ENCODE results near the gene BCL2L11. TPM values are rescaled to one million over a fixed set of nuclear protein-coding genes. Genes with fewer than 3 reads are reported as not detected.

BCL2L11 gene
- total RNA-seq, 4 donors from 2014 or later: 8.8 to 41.8 (median 36.1) TPM

DNA sequence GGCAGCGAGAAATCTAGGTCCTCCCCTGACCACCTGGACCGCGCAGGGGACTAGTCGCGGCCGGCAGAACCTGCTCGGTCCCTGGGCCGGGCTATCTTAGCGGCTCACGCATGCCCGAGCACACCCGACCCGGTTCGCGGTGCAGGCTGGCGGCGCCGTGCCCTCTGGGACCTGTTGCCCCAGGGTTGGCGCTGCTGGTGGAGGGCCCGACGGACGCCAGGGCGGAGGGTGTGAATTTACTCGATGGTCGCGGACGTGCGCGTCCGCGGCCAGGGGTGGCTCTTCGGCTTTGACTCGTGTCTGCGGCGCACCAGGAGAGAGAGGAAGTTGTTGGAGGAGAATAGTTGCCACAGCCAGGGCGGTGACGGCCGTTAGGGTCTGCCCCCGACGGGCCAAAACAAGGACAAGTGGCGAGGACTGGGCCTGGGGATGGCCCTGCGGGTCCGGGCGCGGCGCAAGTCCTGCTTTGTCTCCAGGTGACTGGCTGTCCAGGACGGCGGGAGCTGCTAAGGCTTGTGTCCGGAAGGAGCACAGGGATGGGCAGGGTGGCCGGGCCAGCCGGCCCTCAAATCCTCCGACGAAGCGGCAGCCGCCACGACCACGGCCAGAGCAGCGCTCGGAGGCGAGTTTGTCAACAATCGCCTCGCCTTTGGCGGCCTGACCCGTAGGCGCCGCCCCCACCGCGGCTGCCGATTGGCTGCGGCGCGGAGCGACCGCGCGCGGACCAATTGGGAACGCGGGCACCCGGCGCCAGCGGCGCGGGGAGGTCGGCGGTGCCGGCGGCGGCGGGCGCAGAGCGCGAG, 1.3 kb downstream of the BCL2L11 start:
- in situ Hi-C loops (cut with MboI; ENCODE audit: low pct_ligation_motif_present in 1 of 4, low pct_unique_long_range_greater_than_20kb in 1 of 4, low sequenced_read_pairs in 3 of 4): loop anchor here in 3 of 4 donors (25.0 kb wide), 3 partner anchors 310 to 590 kb away; no protein-coding TSS in a partner anchor
- WGBS, 2 donors (ENCODE audit: low coverage in 1 of 2): 1% methylated on average over 50 of the region's 93 CpGs; no CpG with 5 or more reads in 1 of the 2 donors
- Histone ChIP-seq H3K27me3 (peaks cover 31% of the 10 kb centered on the region), H3K27ac (peak overlapping the region; percentile 85 to 90 (median 88)), H3K36me3 (peaks cover 0 to 25% (median 2%) of the 10 kb centered on the region in 4 donors), H3K4me3 (peak overlapping the region; percentile 60 to 73 (median 70)), H3K9me3 (no peaks in the 10 kb centered on the region), H3K4me1 (peaks cover 11 to 56% (median 43%) of the 10 kb centered on the region in 4 donors)
- TF ChIP-seq, protein P1, sequence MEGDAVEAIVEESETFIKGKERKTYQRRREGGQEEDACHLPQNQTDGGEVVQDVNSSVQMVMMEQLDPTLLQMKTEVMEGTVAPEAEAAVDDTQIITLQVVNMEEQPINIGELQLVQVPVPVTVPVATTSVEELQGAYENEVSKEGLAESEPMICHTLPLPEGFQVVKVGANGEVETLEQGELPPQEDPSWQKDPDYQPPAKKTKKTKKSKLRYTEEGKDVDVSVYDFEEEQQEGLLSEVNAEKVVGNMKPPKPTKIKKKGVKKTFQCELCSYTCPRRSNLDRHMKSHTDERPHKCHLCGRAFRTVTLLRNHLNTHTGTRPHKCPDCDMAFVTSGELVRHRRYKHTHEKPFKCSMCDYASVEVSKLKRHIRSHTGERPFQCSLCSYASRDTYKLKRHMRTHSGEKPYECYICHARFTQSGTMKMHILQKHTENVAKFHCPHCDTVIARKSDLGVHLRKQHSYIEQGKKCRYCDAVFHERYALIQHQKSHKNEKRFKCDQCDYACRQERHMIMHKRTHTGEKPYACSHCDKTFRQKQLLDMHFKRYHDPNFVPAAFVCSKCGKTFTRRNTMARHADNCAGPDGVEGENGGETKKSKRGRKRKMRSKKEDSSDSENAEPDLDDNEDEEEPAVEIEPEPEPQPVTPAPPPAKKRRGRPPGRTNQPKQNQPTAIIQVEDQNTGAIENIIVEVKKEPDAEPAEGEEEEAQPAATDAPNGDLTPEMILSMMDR (IDR thresholded peaks at IDR 0.05): no peak
- TF ChIP-seq POLR2AphosphoS5 (IDR thresholded peaks at IDR 0.05): peak; percentile 85 to 92 (median 88)
- TF ChIP-seq EP300 (IDR thresholded peaks at IDR 0.05; ENCODE audit: low read depth): no peak
- TF ChIP-seq POLR2A (IDR thresholded peaks at IDR 0.05): peak; percentile 73
- peak; percentile 91 for DNase-seq
- intact Hi-C loops (cut with DNase I; ENCODE audit: low total_unique reads): no loop called here

DNA sequence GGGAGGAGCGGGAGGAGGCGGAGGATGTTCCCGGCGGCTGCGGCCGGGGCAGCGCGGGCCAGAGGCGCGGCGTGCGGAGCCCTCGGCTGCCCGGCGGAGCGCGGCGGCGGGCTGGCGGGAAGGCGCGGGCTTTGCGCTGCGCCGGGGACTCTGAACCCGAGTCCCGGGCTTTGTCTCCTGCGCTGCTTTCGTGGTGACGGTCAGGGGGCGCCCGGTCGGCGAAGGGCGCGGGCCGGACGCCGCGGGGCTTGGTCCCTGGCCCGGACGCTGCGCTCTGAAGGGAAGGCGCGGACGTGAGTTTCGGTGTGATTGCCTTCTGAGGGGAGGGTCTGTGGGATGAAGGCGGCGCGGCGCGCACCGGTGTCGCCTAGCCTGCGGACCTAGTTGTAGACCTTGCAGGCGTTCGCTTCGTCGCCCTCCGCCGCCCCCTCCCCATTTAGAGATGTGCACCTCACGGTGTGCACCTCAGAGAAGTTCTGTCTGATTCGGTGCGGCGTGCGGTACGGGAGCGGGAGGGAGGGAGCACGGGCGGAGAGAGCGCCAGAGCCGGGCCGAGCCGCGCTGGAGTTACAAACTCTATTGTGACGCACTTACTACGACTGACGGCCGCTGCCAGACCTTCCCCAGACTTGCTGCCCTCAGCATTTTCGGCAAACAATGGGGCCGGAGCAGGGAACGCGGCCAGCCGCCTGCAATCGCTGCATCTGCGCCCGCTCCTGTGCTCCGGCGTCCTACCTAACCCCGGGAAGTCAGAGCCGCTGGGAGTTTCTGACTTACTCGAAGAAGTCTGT, 2.1 kb downstream of the BCL2L11 start:
- 2% methylated on average over 30 of the region's 92 CpGs; no CpG with 5 or more reads in 1 of the 2 donors for WGBS, 2 donors (ENCODE audit: low coverage in 1 of 2)
- peak overlapping the region; percentile 23 to 73 (median 70) for H3K4me3 ChIP-seq
- TF ChIP-seq POLR2AphosphoS5 (IDR thresholded peaks at IDR 0.05): peak; percentile 59 to 60 (median 60)
- no peak for TF ChIP-seq EP300 (IDR thresholded peaks at IDR 0.05; ENCODE audit: low read depth)
- TF ChIP-seq, protein P1 (IDR thresholded peaks at IDR 0.05): no peak
- peak; percentile 36 for TF ChIP-seq POLR2A (IDR thresholded peaks at IDR 0.05)
- H3K27ac ChIP-seq: peak overlapping the region; percentile 83 to 90 (median 86)
- peaks cover 0 to 25% (median 2%) of the 10 kb centered on the region in 4 donors for H3K36me3 ChIP-seq
- in situ Hi-C loops (cut with MboI; ENCODE audit: low pct_ligation_motif_present in 1 of 4, low pct_unique_long_range_greater_than_20kb in 1 of 4, low sequenced_read_pairs in 3 of 4): loop anchor here in 3 of 4 donors (25.0 kb wide), 3 partner anchors 311 to 589 kb away; no protein-coding TSS in a partner anchor
- peaks cover 11 to 48% (median 35%) of the 10 kb centered on the region in 4 donors for H3K4me1 ChIP-seq
- intact Hi-C loops (cut with DNase I; ENCODE audit: low total_unique reads): no loop called here
- peak; percentile 74 for DNase-seq
- peaks cover 25% of the 10 kb centered on the region for H3K27me3 ChIP-seq
- H3K9me3 ChIP-seq: no peaks in the 10 kb centered on the region

DNA sequence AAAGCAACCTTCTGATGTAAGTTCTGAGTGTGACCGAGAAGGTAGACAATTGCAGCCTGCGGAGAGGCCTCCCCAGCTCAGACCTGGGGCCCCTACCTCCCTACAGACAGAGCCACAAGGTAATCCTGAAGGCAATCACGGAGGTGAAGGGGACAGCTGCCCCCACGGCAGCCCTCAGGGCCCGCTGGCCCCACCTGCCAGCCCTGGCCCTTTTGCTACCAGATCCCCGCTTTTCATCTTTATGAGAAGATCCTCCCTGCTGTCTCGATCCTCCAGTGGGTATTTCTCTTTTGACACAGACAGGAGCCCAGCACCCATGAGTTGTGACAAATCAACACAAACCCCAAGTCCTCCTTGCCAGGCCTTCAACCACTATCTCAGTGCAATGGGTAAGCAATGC, 3.0 kb downstream of the BCL2L11 start:
- in situ Hi-C loops (cut with MboI; ENCODE audit: low pct_ligation_motif_present in 1 of 4, low pct_unique_long_range_greater_than_20kb in 1 of 4, low sequenced_read_pairs in 3 of 4): loop anchor here in 3 of 4 donors (25.0 kb wide), 3 partner anchors 311 to 589 kb away; no protein-coding TSS in a partner anchor
- Histone ChIP-seq H3K27me3 (peaks cover 15% of the 10 kb centered on the region), H3K36me3 (peaks cover 0 to 31% (median 2%) of the 10 kb centered on the region in 4 donors), H3K4me3 (peak overlapping the region in 1 of 4 donors; percentile 73), H3K4me1 (peaks cover 6 to 39% (median 26%) of the 10 kb centered on the region in 4 donors), H3K27ac (no peak overlapping the region), H3K9me3 (no peaks in the 10 kb centered on the region)
- intact Hi-C loops (cut with DNase I; ENCODE audit: low total_unique reads): no loop called here
- no peak for DNase-seq
- TF ChIP-seq EP300 (IDR thresholded peaks at IDR 0.05; ENCODE audit: low read depth) (no peak), POLR2AphosphoS5 (IDR thresholded peaks at IDR 0.05) (no peak), POLR2A (IDR thresholded peaks at IDR 0.05) (no peak)
- TF ChIP-seq, protein P1 (IDR thresholded peaks at IDR 0.05): no peak
- WGBS, 2 donors (ENCODE audit: low coverage in 1 of 2): 70 to 88% methylated on average over 2 to 7 of the region's 7 CpGs

All from transverse colon (tissue), 4 donors.